GM21737 (cell line): ENCODE measurements around the gene NADK2.

Experiments
- ATAC-seq: cut with Tn5 transposase; IDR thresholded peaks from one replicate; pipeline ENCODE4 v1.9.1; 2021; ENCODE audit warnings: mild to moderate bottlenecking, moderate library complexity; ENCODE audit not compliant: unreplicated experiment

NADK2 gene

DNA sequence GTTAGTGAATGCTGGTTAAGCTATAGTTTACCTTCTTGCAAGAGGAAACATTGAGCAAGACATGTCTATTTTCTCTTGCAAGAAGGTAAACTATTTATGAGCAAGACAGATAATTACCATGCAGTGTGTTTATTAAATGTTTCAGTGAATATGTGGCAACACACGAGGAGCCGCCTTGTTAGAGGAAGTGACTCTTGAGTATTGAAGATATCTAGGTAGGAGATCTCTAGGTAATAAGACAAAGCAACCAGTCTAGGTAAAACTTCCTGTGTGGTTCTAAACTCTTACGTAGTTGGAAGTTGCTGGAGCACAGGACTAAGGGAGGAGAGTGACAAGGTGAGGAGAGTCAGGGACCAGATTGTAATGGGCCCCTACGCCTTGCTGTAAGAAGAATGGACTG lies 73.0 kb downstream of the NADK2 start:
- no peak for ATAC-seq

DNA sequence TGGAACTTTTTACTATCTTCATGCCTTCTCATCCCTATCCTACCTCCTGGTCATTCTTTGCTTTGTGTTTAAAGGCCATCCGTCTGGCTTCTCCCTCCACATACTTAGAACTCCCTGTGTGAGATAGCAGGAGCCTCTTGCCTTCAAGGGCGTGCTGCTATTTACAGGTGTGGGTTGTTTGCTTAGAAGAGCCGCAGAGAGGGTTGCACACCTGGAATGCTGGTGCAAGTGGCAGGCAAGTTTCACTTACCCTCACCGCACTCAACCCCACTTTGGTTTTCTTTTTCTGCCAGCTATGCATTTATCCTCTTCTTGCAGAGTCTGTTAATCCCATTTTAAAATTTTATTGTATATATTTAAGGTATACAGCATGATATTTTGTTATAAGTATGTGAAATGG lies 77.3 kb downstream of the NADK2 start:
- ATAC-seq: no peak

DNA sequence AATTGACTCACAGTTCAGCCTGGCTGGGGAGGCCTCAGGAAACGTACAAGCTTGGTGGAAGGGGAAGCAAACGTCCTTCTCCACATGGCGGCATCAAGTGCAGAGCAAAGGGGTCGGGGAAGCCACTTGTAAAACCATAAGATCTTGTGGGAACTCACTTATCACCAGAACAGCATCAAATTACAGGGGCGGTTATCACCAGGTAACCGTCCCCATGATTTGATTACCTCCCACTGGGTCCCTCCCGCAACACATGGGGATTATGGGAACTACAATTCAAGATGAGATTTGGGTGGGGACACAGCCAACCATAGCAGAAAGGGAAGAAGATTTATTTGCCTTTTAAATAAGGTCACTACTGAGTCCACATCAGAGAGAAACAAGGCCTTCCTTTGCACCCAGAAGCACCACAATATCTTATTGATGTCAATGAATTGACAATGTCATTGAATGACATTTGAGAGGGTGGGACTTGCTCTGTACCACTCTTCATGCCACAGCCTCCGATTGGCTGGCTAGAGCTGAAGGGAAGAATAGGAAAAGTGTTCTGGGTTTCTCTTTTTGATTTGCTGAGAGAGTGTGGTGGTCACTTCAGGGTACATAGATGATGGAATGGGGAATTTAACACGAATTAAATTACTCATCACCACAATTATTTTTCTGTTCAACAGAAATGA lies 78.8 kb downstream of the NADK2 start:
- no peak for ATAC-seq

DNA sequence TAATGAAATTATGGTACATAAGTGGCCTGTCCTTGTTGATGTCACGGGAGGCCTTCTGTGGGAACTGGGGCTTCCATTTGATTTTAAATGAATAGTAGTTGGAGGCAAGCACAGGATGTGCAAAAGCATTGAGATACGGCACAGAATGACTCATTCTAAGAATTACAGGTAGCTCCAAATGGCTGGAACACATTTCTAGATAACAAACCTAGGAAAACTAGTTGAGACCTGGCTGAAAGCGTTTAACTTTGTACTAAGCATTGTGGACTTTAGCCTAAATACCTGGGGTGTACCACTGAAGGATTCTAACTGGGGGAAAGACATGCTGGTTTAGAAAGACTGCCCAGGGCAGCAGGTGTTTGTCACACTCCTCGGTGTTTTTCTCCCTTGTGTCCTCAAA lies 80.4 kb downstream of the NADK2 start:
- ATAC-seq: no peak

DNA sequence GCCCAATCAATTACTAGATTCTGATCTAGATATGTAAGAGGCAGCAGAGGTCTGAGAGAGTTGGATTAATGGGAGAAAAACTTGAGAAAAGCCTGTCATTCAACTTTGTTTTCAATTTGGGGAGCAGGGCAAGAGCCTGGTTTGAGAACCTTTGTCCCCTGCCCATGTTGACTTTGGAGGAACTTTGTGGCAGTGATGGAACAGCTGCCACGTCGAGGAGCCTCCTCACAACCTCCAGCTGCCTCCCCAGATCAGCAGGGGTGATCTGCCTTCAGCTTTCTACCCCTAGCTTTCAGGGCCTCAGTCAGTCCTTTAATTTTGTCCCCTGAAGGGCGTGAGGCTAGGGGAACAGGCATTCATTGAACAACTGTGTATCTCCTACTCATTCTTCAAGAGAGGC lies 81.1 kb downstream of the NADK2 start:
- no peak for ATAC-seq

DNA sequence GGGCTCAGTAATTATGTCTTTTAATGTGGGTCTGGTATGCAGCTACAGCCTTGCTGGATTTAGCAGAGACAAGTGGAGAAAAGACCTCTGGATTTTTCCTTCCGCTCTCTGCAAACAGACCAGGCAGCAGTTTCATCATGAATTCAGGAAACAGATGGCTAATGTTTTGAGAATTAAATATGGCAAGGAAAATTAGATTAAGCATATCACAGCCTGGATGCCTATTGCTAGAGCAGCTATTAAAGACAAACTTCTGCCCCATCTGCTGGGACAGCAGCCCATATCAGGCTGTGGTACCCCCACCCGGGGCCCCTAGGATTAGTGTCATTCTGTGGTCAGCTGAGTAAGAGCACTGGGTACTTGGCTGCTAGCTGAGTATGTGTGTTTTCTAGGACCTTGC lies 83.6 kb downstream of the NADK2 start:
- ATAC-seq: no peak

DNA sequence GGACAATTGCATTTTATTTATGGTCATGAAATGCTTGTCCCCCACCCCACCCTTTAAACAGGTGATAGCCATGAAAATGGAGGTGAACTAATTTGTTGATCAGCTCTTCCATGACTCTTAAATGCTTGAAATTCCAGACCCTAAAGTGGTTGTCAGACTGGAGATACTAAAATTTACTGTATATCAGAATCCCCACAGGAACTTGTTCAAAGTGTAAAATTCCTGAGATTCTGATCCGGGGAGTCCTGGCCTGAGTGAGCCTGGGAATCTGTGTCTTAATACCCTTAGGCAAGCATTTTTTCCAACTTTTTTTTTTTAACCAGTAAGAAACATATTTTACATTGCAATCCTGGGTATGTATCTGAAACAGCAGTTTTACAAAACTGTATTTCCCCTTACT lies 85.1 kb downstream of the NADK2 start:
- no peak for ATAC-seq

DNA sequence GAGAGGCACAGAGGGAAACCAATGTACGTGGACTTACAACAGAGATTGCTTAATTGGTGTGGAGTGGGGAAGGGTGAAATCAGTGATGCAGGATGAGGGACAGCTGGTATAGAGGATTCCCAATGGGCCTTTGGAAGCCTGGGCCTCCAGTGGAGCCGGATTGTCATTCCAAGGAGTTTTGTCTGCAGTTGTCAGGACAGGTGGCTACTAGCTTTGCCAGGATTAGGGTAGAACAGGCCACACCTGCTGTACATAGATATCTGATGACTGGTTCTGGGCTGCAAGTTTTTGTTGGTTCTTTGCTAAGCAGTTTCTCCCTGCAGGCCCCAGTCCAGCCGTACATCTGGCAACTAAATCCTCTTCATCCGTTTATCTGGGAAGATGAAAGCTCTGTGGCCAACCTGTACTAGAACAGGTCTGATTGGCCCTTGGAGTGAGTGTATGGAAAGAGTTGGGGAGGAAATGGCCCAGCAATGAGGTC lies 85.6 kb downstream of the NADK2 start:
- no peak for ATAC-seq

DNA sequence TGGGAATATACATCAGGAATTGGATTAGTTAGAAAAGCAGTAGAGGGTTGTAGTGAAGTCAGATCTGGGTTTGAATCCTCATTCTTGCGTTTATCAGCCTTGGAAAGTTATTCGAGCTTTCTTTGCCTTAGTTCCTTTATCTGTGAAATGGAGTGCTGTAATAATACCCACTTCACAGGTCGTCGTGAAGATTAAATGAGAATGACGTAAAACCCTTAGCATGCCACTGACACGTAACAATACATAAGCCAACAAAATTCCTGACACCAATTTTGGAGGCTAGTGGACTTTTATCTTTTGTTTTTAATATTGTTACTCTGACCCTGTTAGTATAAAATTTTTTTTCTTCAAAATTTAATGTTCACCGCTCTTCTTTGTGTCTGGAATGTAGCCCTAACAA lies 86.4 kb downstream of the NADK2 start:
- ATAC-seq: no peak

DNA sequence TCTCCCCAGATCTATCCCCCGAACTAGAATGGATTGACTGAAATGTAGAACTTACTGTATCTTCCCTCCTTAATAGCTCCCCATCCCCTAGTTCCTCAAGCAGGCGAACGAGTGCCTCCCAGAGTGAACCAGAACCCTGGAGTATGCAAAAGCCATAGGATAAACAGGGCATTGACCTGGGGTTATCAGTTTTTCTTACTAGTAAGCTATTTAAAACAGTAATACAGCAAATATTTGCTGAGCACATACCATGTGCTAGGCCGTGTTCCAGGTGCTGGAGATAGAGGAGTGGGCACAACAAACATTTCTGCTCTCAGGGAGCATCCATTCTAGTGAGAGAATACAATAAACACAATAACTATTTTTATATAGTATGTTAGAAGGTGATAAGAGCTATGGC lies 88.0 kb downstream of the NADK2 start:
- ATAC-seq: no peak

DNA sequence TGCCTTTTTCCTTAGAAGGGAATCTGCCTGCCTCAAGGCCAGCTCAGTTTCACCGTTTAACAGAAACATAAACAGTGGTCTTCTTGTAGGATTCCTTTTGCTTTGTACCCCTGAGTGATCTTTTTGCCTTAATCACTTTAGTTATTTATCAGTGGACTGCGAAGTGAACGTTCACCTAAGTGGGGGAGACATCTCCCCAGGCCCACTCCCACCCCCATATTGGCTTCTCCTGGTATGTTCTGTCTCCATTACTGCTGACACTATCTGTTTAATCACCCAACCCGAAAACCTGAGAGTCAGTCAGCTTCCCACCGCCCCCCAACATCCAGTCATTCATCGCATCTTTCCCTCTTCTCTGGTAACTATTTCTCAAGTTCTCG lies 88.4 kb downstream of the NADK2 start:
- ATAC-seq: no peak

DNA sequence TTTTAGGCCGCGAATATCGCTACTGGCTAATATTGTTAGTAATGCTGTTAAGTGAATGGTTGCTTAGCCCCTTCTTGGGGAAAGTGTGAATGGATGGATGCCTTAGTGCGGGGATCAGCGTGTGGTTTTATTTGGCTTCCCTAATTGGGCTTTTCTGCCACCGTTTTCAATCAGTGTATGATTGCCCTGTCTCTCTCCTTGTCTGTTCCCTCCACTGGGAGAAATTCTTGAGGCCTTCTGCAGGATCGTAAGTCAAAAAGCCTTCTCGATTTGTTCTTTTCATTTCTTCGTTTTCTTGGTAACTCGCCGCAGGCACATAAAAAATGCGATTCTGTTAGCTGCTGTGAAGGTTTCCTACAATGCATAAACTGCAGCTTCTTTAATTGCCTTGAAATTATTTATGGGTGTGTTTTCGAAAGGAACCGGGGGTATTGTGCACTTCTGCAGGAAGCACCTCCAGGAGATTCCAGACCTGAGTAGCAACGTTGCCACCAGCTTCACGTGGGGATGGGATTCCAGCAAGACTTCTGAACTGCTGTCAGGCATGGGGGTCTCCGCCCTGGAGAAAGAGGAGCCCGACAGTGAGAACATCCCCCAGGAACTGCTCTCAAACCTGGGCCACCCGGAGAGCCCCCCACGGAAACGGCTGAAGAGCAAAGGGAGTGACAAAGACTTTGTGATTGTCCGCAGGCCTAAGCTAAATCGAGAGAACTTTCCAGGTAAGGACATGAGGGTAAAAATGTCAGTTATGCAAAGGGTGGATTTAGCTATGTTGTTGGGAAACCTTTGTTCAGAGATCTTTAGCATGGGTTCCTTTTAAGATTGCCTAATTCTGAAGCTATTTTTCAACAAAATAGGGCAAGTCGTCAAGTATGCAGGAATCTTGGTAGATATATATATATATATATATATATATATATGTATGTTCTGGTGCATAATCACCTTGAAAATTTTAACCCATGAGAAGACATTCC lies 89.1 kb downstream of the NADK2 start:
- ATAC-seq: no peak

DNA sequence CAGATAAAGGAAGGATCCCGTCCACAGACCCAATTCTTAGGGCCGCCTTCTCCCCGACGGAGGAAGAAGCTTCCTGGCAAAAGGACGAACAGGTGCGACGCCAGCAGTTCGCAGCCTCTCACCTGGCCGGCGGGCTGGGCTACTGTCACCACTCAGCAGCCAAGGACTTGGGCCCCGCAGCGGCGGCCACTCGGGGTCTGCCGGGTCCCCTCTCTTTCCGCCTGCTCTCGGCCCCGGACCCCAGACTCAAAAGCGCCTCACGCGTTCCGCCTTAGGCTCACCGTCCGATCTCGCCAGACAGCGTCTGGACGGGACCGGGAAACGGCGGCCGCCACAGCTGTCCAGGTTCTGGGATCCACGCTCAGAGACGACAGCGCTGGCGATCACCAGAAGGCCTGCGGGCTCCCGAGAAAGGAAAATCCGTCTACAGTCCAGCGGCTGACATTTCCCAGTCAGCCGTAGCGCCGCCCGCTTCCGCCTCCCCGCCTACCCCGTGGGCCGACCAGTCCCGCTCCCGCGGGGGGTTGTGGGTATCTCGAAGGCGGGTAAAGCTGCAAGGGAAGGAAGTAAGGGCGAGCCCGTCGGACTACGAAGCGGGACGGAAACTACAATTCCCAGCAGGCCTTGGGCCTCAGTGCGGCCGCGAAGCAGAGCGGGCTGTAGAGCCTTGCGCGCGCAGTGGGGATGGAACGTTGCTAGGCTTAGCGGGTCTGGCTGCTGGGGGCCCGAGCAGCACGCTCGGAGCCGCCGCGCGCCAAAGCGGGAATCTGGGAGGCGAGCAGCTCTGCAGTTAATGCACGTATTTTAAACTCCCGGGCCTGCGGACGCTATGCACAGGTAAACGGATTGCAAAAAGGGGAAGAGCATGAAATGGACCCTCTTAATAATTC lies 90.0 kb downstream of the NADK2 start, which contains the start of the genes LMBRD2 and SKP2:
TSS of gene LMBRD2 (minus strand) at position 454 of the 890 bp plus-strand sequence. CDS start 8,538 bp downstream, outside the sequence.
TSS of gene SKP2 (plus strand) at position 678 of the 890 bp plus-strand sequence. CDS start at position 830, 152 bp downstream.
- peak; percentile 99 for ATAC-seq

DNA sequence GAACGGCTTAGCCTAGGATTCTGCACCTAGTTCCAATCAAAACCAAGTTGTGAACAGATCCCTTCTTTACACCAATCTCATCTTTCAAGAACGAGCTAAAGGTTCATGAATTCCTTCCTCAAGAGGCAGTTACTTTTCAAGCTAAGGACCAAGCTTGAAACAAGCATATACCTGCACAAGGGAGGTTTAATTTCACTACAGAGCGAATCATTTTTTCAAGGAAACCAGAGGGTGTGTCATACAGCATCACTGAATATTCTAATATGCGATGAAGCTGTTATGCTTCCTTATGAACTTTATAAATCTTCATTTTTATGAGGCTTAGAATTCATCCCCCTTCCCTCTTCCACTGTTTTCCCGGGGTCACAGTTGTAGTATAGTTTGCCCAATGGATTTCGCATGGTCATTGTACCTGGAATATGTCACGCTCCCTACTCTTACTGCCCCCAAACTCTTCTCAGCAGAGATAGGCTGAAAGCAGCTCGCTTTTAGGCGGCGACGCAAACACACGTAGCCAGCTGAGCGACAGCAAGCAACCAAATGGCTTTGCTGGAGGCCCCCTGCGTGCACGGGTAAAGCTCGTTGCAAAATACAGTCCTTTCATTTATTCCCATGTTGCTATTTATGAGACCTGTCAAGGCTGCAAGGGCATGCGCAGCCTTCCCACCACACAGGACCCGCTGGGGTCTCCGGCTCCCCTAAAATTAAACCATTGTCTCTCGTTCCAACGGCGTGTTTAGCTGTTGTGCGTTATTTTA lies 90.9 kb downstream of the NADK2 start:
- ATAC-seq: no peak

DNA sequence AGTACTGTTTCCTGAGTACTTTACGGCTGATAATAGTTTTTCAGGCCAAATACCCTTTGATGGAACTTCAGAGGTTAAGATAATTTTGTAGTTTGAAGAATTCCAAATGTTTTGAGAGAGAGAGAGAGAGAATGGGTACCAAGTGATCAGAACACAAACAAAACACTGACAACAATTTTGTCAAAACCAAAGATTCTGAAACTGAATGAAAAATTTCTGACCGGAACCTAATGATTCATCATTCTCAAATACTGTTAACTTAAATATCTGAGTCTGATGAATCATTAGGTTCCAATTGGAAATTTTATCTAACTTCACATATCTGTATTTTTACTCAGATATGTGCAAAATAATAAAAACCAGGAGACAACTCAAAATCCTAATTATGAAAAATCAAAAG lies 94.0 kb downstream of the NADK2 start:
- ATAC-seq: no peak

DNA sequence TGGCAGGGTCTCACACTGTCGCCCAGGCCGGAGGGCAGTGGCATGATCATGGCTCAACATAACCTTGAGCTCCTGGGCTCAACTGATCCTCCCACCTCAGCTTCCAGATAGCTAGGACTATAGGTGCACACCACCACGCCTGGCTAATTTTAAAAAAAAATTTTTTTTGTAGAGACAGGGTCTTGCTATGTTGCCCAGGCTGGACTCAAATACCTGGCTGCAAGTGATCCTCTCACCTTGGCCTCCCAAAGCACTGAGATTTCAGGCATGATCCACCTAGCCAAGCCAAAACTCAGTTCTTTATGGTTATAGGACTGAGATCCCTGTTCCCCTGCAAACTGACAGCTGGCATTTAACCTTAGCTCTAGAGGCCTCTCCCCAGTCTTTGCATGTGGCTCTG lies 95.3 kb downstream of the NADK2 start:
- ATAC-seq: no peak

DNA sequence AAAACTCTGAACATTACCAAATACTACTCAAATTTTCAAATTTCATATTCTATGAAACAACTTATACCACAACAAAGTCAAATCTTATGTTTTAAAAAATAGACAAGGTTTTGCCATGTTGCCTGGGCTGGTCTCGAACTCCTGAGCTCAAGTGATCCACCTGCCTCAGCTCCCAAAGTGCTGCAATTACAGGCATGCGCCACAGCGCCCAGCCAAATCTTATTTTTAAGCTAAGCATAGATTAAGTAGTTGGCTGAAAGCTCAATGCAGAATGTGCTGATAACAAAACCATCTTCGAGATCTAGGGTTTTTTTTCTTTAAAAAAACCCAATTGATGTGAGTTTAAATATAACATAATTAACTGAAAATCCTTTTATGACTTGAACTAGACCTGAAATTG lies 96.4 kb downstream of the NADK2 start:
- no peak for ATAC-seq
